NB4 (cell line): Measurements from ENCODE around the gene KIF23.

ENCODE experiments used
- CTCF ChIP-seq: IDR thresholded peaks from one replicate; pipeline ENCODE4 v1.5.1; 2012; ENCODE audit warnings: low read depth, low read length
- POLR2A ChIP-seq: IDR thresholded peaks from 2 replicates; pipeline ENCODE4 v1.6.1; 2011; ENCODE audit warnings: mild to moderate bottlenecking; ENCODE audit not compliant: insufficient read length; ENCODE audit errors: extremely low read depth

- TF ChIP-seq CTCF, result no peak
- no peak for TF ChIP-seq POLR2A
These were observed 38.0 kb downstream of the KIF23 start for GRCh38 chr15:69451951-69452691.
